ENCODE results near the gene DOCK1. TPM values are rescaled to one million over a fixed set of nuclear protein-coding genes. Genes with fewer than 3 reads are reported as not detected.
"Not testable (repeated sequence)": the region's sequence is repeated elsewhere in the genome, so short reads cannot be mapped to it uniquely, and the experiment has no call there.

DOCK1 gene
- total RNA-seq, 2 experiments from 2014 or later, result 0.75 to 0.81 TPM

DNA sequence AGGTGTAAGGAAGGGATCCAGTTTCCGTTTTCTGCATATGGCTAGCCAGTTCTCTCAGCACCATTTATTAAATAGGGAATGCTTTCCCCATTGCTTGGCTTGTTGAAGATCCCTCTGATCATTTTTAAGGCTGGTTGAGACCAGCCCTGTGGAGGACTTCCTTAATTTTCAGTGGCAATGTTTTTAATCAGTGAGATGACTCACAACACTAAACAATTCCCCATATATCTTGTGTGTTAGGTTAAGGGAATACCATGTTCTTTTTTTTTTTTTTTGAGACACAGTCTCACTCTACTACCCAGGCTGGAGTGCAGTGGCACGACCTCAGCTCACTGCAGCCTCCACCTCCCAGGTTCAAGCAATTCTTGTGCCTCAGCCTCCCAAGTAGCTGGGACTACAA lies 404.4 kb downstream of the DOCK1 start:
- H3K36me3 Mint-ChIP-seq (ENCODE audit: low read depth); DNase-seq; intact Hi-C loops (cut with DNase I, micrococcal nuclease); ATAC-seq; H3K4me3 Mint-ChIP-seq; CTCF ChIA-PET; H3K9me3 Mint-ChIP-seq (ENCODE audit: low read depth); H3K27ac Mint-ChIP-seq; H3K4me1 Mint-ChIP-seq; POLR2A ChIA-PET: not testable (repeated sequence)
- H3K27me3 Mint-ChIP-seq, result peaks cover 15% of the 10 kb centered on the region

DNA sequence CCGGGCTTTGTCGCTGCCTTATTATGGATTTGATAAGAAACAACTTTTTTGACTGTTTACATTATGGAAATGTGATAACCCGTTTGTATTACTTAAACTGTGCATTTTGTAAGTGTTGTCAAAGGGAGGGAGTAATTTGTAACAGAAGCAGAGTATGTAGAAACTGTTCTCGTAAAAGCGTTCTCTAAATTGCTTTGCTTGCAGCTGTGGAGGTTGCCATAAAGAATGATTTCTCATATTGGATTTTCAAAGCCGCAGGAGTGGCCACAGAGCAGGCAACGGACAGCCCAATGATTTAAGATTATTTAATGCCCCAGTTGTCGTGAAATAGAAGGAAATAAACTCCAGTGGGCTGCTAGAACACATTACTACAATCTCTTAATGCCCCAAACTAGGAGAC lies 405.2 kb downstream of the DOCK1 start:
- Mint-ChIP-seq H3K4me1 (no peaks in the 10 kb centered on the region), H3K27me3 (peaks cover 13% of the 10 kb centered on the region), H3K9me3 (ENCODE audit: low read depth) (no peaks in the 10 kb centered on the region), H3K4me3 (no peak overlapping the region), H3K27ac (no peak overlapping the region), H3K36me3 (ENCODE audit: low read depth) (no peaks in the 10 kb centered on the region)
- POLR2A ChIA-PET, result no interaction called here
- CTCF ChIA-PET, result no interaction called here
- intact Hi-C loops (cut with DNase I, micrococcal nuclease), result no loop called here
- ATAC-seq (no peak), DNase-seq (no peak)

DNA sequence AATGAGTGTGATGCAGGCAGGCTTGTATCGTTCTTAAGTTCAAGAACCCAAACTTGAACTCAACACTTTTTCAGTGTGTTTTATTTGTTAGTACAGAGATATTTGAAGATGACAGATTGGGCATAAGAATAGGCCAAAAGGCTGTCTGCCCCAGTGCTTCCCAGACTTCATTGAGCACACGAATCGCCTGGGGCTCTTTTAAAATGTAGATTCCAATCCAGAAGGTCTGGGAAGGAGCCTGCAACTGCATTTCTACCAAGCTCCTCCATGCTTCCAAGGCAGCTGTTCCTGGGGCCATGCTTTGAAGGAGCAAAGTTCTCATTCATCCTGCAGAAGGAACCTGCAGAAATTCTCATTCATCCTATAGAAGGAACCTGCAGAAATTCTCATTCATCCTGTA lies 405.7 kb downstream of the DOCK1 start:
- Mint-ChIP-seq H3K4me3 (no peak overlapping the region), H3K27me3 (peaks cover 13% of the 10 kb centered on the region), H3K9me3 (ENCODE audit: low read depth) (no peaks in the 10 kb centered on the region), H3K27ac (no peak overlapping the region), H3K4me1 (no peaks in the 10 kb centered on the region), H3K36me3 (ENCODE audit: low read depth) (no peaks in the 10 kb centered on the region)
- ChIA-PET CTCF (no interaction called here), POLR2A (no interaction called here)
- intact Hi-C loops (cut with DNase I, micrococcal nuclease), result no loop called here
- ATAC-seq (no peak), DNase-seq (no peak)

DNA sequence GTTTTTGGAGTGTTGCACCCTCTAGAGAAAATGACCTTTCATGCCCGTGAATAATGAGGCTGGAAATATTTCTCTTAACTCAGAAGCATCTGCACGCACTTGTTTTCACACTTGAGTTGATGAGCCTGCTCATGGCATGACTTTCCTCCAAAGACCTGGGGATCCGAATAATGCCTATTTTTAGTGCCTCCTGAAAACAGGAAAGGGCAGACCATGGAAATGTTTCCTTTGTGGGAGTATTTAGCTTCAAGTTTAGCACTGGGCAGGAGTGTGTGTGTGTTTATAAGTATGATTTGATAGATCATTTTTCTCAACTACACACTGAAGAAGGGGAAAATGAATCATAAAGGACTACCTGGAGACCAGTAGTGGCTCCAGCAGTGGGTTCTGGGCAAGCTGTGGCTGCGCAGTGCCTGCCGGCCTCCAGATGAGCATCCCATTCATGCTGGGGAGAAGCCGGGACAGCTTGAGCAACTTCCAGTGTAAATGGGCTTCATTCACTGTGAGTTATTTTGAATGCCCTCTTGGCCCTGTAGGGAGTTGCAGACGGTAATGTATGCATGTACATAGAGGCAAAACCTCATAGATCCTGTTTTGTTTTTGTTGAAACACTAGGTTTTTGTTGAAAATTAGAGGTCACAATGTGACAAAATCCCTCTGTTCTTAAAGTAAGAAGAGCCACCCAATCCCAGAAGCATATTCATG lies 408.9 kb downstream of the DOCK1 start:
- Mint-ChIP-seq H3K4me1 (no peaks in the 10 kb centered on the region), H3K27me3 (peaks cover 8% of the 10 kb centered on the region), H3K9me3 (ENCODE audit: low read depth) (no peaks in the 10 kb centered on the region), H3K27ac (no peak overlapping the region), H3K36me3 (ENCODE audit: low read depth) (no peaks in the 10 kb centered on the region), H3K4me3 (no peak overlapping the region)
- ChIA-PET CTCF (no interaction called here), POLR2A (no interaction called here)
- intact Hi-C loops (cut with DNase I, micrococcal nuclease), result no loop called here
- ATAC-seq, result no peak
- no peak for DNase-seq

DNA sequence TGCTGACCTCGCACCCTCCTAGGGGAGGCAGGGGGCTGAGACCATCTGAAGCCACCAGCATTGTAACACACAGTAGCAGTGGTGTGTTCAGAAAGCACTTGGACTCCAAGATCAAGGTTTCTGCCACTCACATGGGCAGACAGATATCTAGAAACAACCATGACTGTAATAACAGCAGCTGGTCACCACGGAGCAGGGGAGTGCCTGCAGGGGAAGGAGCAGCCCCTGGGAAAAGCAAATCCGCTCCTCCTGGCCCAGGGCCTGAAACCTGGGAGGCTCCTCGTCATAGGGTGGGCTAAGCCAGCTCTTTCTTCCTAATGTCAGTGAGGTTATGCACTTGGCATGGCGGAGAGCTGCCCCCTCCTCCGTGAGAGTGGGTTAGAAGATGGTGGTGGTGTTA lies 409.6 kb downstream of the DOCK1 start:
- CTCF ChIA-PET, result no interaction called here
- intact Hi-C loops (cut with DNase I, micrococcal nuclease), result no loop called here
- Mint-ChIP-seq H3K9me3 (ENCODE audit: low read depth) (no peaks in the 10 kb centered on the region), H3K4me3 (no peak overlapping the region), H3K36me3 (ENCODE audit: low read depth) (no peaks in the 10 kb centered on the region), H3K27me3 (peaks cover 8% of the 10 kb centered on the region), H3K27ac (no peak overlapping the region), H3K4me1 (no peaks in the 10 kb centered on the region)
- DNase-seq (no peak), ATAC-seq (no peak)
- POLR2A ChIA-PET, result no interaction called here

DNA sequence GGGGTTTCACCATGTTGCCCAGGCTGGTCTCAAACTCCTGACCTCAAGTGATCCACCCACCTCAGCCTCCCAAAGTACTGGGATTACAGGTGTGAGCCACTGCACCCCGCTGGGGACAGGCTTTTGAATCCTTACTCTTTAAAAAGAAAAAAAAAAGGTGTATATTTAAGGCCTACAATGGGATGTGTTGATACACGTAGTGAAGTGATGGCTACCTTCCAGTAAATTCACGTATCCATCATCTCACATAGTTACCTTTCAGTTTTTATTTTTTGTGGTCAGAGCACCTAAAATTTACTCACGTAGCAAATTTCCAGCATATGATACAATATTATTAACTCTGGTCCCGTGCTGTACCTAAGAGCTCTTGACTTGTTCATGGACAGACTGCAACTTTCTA lies 410.7 kb downstream of the DOCK1 start:
- Mint-ChIP-seq H3K4me3 (no peak overlapping the region), H3K9me3 (ENCODE audit: low read depth) (no peaks in the 10 kb centered on the region), H3K27me3 (peaks cover 12% of the 10 kb centered on the region), H3K36me3 (ENCODE audit: low read depth) (no peaks in the 10 kb centered on the region), H3K4me1 (no peaks in the 10 kb centered on the region), H3K27ac (no peak overlapping the region)
- no peak for DNase-seq
- intact Hi-C loops (cut with DNase I, micrococcal nuclease), result no loop called here
- CTCF ChIA-PET, result interaction anchor here (0.9 kb wide), 1 partner anchor 42 kb away, joined by 3 read pairs; no protein-coding TSS in a partner anchor
- POLR2A ChIA-PET, result no interaction called here
- ATAC-seq, result no peak

DNA sequence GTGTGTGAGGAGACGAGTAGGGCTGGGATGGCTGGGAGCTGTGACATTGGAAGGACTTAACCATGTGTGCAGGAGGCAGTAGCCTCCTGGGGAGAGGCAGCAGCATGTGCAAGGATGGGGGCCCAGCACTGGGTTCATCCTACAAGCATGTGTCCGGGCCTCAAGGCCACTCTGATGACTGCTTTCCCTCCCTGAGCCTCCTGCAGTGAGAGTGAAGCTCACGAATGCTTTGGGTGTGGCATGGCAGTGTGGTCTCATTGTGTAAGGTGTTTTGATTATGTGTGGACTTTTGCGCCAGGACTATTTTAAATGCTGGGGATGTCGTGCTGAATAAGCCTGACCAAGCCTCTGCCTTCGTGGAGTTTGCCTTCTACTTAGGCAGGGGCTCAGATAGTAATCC lies 413.2 kb downstream of the DOCK1 start:
- POLR2A ChIA-PET, result no interaction called here
- H3K27me3 Mint-ChIP-seq, result peaks cover 10% of the 10 kb centered on the region
- no peak overlapping the region for H3K27ac Mint-ChIP-seq
- intact Hi-C loops (cut with DNase I, micrococcal nuclease), result no loop called here
- no peaks in the 10 kb centered on the region for H3K4me1 Mint-ChIP-seq
- no peak overlapping the region for H3K4me3 Mint-ChIP-seq
- DNase-seq, result no peak
- no peaks in the 10 kb centered on the region for H3K9me3 Mint-ChIP-seq (ENCODE audit: low read depth)
- CTCF ChIA-PET, result no interaction called here
- H3K36me3 Mint-ChIP-seq (ENCODE audit: low read depth), result no peaks in the 10 kb centered on the region
- no peak for ATAC-seq

DNA sequence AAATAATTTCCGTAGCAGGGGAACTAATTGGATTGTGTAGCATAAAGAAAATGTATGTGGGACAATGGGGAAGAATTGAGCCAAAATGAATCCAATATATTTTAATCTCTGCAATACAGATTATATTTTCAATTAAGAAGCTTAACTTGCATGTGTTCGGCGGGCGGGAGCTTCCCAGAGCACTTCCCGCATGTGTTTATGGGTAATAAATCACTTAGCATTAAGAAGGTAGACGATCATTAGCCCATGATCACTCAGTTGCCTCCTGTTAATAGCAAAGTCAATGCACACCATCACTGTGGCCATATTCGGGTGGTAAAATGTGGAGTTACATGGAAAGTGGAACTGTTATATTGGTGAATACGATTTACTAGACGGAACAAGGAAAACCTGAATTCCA lies 414.0 kb downstream of the DOCK1 start:
- H3K9me3 Mint-ChIP-seq (ENCODE audit: low read depth), result no peaks in the 10 kb centered on the region
- CTCF ChIA-PET, result no interaction called here
- ATAC-seq, result no peak

DNA sequence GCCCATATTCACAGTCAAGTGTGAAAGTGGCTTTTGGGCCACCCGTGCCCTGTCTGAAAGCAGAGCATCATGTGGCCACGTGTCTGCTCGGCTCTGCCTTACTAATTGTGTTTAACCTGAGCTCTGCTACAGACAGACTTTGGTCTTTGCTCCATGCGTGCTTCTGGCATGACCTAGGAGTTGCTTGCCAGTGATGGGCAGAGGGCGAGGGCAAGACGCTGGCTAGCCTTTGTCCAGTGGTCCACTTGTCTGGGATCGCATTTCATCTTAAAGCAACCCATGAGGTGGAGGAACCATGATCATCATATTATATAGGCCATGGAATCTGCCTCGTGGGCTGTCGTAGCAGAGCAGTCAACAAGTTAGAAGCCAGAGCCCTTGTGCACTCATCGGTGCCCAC lies 414.5 kb downstream of the DOCK1 start:
- Mint-ChIP-seq H3K27me3 (peaks cover 8% of the 10 kb centered on the region), H3K9me3 (ENCODE audit: low read depth) (no peaks in the 10 kb centered on the region), H3K27ac (no peak overlapping the region), H3K4me3 (no peak overlapping the region), H3K36me3 (ENCODE audit: low read depth) (no peaks in the 10 kb centered on the region), H3K4me1 (no peaks in the 10 kb centered on the region)
- ChIA-PET CTCF (no interaction called here), POLR2A (no interaction called here)
- no peak for DNase-seq
- no peak for ATAC-seq
- intact Hi-C loops (cut with DNase I, micrococcal nuclease), result no loop called here

More for the DNA sequence above, 414.0 kb downstream of the DOCK1 start:
- POLR2A ChIA-PET, result no interaction called here
- Mint-ChIP-seq H3K27me3 (peaks cover 6% of the 10 kb centered on the region), H3K27ac (no peak overlapping the region), H3K36me3 (ENCODE audit: low read depth) (no peaks in the 10 kb centered on the region), H3K4me3 (no peak overlapping the region), H3K4me1 (no peaks in the 10 kb centered on the region)
- DNase-seq, result no peak
- intact Hi-C loops (cut with DNase I, micrococcal nuclease), result no loop called here

DNA sequence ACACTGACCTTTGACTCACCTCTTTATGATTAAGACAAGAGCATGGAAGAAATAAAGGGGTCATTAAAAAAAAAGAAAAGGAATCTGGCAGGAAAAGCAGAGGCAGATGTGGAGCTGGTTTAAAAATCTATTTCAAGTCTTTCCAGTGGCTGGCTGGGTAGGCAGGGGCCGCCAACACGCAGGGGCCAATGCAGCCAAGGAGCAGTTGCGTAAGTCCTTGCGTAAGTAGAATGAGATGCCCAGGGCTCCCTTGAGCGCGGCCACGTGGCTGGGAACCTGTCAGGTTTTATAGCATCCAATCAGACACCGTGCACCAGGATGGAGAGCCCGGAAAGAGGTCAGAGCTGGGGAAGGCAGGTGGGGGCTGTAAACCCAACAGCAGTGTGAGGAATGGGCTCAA lies 414.9 kb downstream of the DOCK1 start:
- no peaks in the 10 kb centered on the region for H3K9me3 Mint-ChIP-seq (ENCODE audit: low read depth)
- intact Hi-C loops (cut with DNase I, micrococcal nuclease), result no loop called here
- no peak overlapping the region for H3K4me3 Mint-ChIP-seq
- no peak overlapping the region for H3K27ac Mint-ChIP-seq
- no peak for ATAC-seq
- ChIA-PET CTCF (no interaction called here), POLR2A (no interaction called here)
- peaks cover 10% of the 10 kb centered on the region for H3K27me3 Mint-ChIP-seq
- H3K36me3 Mint-ChIP-seq (ENCODE audit: low read depth), result no peaks in the 10 kb centered on the region
- H3K4me1 Mint-ChIP-seq, result no peaks in the 10 kb centered on the region
- DNase-seq, result no peak

DNA sequence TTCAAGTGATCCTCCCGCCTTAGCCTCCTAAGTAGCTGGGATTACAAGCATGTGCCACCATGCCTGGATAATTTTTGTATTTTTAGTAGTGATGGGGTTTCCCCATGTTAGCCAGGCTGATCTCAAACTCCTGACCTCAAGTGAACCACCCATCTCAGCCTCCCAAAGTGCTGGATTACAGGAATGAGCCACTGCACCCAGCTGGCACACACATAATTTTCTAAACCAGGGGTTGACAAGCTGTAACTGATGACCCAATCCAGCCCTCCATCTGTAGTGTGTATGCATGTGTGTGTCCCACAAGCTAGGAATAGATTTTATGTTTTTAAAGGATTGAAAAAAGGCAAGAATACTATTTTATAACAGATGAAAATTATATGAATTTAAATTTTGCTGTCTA lies 417.1 kb downstream of the DOCK1 start:
- no peak for DNase-seq
- H3K4me1 Mint-ChIP-seq, result no peaks in the 10 kb centered on the region
- ChIA-PET POLR2A (no interaction called here), CTCF (no interaction called here)
- H3K9me3 Mint-ChIP-seq (ENCODE audit: low read depth), result no peaks in the 10 kb centered on the region
- intact Hi-C loops (cut with DNase I, micrococcal nuclease), result no loop called here
- H3K4me3 Mint-ChIP-seq, result no peak overlapping the region
- H3K27me3 Mint-ChIP-seq, result peaks cover 10% of the 10 kb centered on the region
- ATAC-seq, result no peak
- no peaks in the 10 kb centered on the region for H3K36me3 Mint-ChIP-seq (ENCODE audit: low read depth)
- H3K27ac Mint-ChIP-seq, result no peak overlapping the region

DNA sequence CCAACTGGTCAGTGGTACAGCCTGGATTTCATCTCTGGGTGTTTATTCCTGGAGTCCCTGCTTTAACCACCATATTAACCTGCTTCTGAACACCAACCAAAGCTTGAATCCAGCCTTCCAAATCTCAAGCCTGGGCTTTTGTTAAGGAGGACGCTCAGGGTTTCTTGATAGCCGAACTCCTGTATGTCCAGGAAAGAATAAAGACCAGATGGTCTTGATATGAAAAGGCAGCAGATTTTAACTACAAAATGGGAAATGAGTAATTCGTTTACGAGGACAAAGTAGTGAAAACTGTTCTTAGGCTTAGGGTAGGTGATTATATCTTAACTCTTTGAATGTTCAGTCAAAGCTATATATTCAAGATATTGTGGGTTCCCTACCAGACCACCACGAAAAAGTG lies 420.3 kb downstream of the DOCK1 start:
- DNase-seq (no peak), ATAC-seq (no peak)
- CTCF ChIA-PET, result no interaction called here
- peaks cover 15% of the 10 kb centered on the region for H3K27me3 Mint-ChIP-seq
- H3K4me1 Mint-ChIP-seq, result no peaks in the 10 kb centered on the region
- POLR2A ChIA-PET, result no interaction called here
- H3K36me3 Mint-ChIP-seq (ENCODE audit: low read depth), result no peaks in the 10 kb centered on the region
- H3K27ac Mint-ChIP-seq, result no peak overlapping the region
- intact Hi-C loops (cut with DNase I, micrococcal nuclease), result no loop called here
- H3K9me3 Mint-ChIP-seq (ENCODE audit: low read depth), result no peaks in the 10 kb centered on the region
- H3K4me3 Mint-ChIP-seq, result no peak overlapping the region

DNA sequence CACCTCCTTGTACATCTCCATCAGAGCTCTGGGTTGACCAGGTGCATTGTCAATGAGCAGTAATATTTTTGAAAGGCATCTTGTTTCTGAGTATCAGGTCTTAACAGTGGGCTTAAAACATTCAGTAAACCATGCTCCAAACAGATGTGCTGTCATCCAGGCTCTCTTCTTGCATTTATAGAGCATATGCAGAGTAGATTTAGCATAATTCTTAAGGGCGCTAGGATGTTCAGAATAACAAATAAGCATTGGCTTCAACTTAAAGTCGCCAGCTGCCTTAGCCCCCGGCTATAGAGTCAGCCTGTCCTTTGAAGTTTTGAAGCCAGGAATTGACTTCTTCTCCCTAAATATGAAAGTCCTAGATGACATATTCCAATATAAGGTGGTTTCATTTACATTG lies 421.7 kb downstream of the DOCK1 start:
- H3K4me1 Mint-ChIP-seq, result no peaks in the 10 kb centered on the region
- CTCF ChIA-PET, result interaction anchor here (0.6 kb wide), 1 partner anchor 53 kb away, joined by 4 read pairs; no protein-coding TSS in a partner anchor
- H3K27me3 Mint-ChIP-seq, result peaks cover 13% of the 10 kb centered on the region
- DNase-seq, result no peak
- no peak for ATAC-seq
- no peaks in the 10 kb centered on the region for H3K9me3 Mint-ChIP-seq (ENCODE audit: low read depth)
- POLR2A ChIA-PET, result no interaction called here
- no peaks in the 10 kb centered on the region for H3K36me3 Mint-ChIP-seq (ENCODE audit: low read depth)
- intact Hi-C loops (cut with DNase I, micrococcal nuclease), result no loop called here
- no peak overlapping the region for H3K4me3 Mint-ChIP-seq
- H3K27ac Mint-ChIP-seq, result no peak overlapping the region

Measured in activated CD4-positive, alpha-beta T cell treated with anti-CD3 and anti-CD28 coated beads for 36 hours (primary cell).